Globus pallidus (tissue), 1 donor: ENCODE results near the gene CDRT4.
"Not testable (repeated sequence)": the region's sequence is repeated elsewhere in the genome, so short reads cannot be mapped to it uniquely, and the experiment has no call there.

Source experiments
- DNase-seq: peaks from one replicate; pipeline ENCODE4 v3.0.0-alpha.2; 2015; ENCODE audit warnings: low spot score

Gene CDRT4

DNA sequence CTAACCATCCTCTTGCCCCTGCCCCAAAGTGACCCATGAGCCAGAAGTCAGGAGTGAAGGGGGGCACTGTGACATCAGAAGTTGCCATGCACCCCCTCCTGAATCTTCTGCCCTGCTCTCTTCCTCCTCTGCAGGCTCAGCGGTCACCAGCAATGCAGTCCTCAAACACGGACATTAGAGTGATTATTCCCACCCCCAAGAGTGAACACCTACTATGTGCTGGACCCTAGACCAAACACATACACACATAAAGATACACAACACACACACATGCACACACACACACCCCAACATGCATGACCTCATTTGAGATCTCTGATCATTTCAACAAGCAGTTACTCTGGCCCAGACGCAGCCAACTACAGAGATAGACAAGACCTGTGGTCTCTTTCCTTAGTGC is at the start of gene CDRT4:
TSS of gene CDRT4 (minus strand) at position 30 of the 400 bp plus-strand sequence. CDS start 27,383 bp downstream, outside the sequence.
- no peak for DNase-seq

DNA sequence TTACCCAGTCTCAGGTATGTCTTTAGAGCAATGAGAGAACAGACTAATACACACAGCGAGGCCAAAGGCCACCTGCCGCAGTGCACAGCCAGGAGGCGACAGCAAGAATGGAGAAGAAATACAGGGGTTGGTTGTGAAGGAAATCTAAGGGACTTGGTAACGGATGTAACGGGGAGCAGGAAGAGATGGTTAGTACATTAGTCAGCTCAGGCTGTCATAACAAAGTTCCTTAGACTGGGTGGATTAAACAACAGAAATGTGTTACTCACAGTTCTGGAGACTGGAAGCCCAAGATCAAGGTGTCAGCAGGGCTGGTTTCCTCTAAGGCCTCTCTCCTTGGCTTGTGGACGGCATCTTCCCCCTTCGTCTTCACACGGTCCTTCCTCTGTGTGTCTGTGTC is 48.7 kb upstream of the CDRT4 start:
- DNase-seq: no peak

DNA sequence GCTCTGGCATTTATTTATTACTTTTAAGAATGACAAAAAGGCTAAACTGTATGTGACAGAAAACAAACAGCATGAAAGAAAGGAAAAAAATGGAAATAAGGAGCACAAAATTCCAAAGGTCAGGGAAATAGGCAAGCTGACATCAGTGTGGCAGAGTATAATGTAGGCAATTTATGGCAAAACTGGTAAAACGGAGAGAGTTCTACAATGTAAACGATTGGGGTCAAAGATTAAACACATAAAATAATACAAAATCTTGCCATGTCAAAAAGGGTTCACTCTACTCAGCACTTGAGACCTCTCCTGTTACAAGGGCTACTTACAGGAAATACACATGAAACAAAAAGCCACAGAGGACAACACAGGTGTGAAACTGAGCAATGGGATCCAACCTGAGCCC is 47.0 kb upstream of the CDRT4 start:
- no peak for DNase-seq

DNA sequence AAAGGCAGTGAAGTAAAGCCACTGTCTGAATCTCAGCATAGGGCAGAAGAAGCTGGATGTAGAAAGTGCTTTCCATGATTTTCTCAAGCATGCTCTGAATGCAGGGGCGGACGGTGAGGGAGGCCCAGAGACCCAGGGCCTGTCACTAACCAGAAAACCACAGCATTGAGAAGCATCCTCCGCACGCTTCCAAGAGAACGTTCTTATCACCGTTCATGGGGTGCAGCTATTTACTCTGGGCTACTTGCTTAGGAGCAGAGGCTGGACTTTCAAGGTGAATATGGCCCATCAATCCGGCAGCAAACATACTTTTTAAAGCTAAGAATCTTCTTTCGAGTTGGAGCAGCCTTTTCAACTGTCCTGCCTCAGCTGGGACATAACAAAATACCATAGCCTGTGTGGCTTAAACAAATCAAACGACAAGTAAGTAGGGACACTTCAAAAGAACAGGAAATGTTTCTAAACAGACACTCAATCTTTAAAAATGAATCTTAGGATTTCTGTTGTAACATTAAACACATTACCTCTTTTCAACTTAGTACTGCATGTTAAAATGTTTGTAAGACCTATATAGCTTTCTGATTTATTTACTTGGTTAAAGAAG is 46.5 kb upstream of the CDRT4 start:
- no peak for DNase-seq

DNA sequence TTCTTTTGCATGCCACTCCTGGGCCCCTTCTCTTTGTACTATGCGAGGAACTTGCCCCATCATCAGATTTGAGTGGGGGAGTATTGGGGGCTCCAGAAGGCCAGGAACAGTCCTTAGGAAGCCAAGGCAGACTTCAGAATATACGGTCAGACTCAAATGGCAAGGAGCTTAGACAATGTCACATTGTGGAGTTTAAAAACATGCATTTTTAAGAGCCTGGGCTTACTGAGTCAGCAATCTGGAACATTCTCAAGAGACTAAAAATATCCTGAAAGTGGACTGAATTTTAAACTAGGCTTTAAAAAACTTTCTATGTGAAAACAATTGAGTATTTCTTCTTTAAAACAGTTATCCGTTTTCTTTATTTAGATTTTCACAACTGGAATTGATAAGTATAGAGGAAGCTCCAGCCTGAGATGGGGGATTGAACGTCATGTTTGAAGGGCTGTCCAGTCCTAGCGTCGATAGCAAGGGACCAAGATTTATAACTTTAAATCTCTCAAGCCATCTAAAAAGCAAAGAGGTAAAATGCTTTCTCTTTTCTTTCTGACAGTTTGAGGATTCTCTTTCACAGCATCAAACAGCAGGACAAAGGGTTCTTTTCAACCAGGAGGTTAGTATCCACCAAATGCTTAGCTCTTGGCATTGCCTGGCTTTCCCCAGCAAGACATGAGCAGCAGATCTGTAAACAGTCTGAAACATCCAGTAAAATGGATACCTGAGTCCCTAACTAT is 45.8 kb upstream of the CDRT4 start:
- DNase-seq: peak; percentile 86

DNA sequence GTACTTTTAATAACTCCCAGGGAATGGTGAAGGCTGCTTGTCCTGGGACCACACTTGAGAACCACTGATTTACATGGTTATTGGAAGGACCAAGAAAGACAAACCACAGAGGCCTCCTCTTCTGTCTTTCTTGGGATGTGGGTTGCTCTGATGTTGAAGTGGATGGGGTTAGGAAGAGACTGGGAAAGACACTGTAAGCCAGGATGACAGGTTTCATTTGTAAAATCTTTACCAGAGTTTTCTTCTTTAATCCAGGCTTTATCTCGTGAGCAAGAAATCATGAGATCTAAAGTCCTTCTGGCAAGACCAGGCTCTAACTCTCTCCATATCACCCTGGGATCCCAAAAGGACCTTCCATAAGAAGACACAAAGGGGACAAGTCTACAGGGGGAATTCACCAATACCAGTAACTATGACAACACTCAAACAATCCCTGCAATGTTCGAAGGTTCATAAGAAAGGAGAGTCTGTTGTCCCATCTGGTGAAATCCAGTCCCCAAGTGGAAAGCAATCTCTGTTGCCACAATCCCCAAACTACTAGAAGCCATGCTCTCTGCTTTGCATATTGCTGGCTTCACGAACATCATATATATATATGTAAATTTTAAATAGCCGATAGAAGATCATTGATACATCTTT is 44.8 kb upstream of the CDRT4 start:
- peak; percentile 29 for DNase-seq

DNA sequence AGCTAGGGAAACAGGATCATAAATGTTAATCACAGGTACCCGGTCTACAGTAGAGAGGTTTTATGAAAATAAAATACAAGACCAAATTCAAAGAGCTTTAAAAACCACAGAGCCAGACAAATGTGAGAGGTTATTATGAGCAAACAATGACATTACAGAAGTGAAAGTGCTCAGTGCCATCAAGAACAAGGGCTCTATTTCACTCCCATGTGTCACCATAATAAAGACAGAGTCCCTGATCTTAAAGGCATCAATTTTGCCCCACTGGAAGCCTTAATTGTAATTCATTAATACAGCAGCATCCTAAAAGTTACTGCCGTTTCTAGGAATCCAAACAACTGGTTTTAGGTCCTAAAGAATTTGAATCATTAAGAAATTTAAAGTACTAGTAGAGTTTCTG is 43.7 kb upstream of the CDRT4 start:
- DNase-seq: peak; percentile 68

DNA sequence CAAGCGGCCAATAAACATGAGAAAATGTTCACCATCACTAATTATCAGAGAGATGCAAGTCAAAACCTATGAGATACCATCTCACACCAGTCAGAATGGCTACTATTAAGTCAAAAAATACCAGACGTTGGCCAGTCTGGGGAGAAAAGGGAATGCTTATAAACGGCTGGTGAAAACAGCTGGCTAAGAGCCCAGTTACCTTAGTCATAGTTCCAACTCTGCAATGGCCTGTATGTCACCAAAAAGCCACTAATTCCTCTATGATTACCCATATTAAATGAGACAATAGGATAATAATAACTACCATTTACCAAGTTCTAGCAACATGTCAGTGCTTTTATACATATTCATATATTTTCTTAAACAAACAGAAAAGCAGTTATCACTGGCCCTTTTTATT is 42.9 kb upstream of the CDRT4 start:
- DNase-seq: no peak

DNA sequence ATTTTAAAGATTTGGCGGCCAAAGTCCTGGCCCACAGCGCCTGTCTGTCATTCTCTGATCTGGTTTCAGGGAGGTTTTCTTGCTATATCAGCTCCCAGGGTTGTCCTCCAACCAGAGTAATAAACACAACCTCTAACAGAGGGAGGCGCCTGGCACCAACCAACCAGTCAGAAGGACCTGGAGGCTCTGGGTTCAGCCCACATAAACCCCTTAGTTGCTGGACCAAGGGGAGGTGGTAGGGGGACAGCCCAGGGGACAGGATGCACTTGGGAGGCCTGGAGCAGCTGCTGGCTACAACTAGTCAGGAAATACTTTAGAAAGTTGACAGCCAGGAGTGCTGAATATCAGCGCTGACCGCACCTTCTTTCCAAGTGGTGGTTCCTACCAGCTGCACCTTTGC is 41.7 kb upstream of the CDRT4 start:
- DNase-seq: no peak

DNA sequence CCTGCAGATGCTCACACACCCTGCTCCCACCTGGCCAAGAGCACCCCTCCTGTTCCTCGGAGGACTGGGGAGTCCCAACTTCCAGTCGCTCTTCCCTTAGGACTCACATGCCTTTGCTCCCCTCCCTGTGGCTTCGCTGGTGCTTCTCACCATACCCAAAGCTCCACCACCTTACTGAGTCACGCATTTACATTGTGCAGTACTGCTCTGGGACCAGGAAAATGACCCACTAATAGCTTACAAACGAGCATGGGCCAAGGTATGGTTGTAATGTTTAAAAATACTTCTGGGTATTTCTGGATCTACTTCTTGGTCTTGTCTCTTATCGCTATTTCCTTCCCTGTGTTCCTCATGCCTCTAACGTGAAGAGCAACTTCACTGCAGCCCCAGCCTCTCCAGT is 41.0 kb upstream of the CDRT4 start:
- DNase-seq: no peak

DNA sequence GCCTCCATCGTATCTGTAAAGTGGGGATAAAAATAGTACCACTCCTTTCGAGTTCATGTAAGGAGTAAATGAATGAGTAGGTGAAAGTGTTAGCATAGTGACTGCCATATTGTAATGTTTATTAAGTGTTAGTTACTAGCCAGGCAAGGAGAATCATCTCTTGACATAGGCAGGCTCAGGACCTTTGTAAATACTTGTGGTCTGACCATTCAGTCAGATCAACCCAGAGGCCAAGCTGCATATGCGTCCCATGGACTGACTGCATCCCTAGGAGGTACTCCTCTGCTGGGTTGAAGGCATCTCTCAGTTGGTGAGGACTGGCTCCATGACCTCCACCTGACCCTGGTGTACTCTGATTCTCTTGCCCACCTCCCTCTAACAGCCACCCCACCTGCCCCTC is 40.5 kb upstream of the CDRT4 start:
- DNase-seq: no peak

DNA sequence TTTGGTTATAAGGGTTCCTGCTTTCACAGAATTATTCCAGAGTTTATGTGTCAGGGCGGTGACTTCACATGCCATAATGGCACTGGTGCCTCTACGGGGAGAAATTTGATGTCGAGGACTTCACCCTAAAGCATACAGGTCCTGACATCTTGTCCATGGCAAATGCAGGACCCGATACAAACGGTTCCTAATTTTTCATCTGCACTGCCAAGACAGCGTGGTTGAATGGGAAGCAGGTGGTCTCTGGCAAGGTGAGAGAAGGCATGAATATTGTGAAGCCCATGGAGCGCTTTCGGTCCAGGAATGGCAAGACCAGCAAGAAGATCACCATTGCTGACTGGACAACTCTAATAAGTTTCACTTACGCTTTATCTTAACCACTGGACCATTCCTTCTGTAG is 39.6 kb upstream of the CDRT4 start:
- DNase-seq: no peak

DNA sequence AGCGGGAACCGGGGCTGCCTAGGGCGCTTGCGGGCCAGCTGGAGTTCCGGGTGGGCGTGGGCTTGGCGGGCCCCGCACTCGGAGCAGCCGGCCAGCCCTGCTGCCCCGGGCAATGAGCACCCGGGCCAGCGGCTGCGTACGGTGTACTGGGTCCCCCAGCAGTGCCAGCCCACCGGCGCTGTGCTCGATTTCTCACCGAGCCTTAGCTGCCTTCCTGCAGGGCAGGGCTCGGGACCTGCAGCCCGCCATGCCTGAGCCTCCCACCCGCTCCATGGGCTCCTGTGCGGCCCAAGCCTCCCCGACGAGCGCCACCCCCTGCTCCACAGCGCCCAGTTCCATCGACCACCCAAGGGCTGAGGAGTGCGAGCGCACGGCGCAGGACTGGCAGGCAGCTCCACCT is 38.3 kb upstream of the CDRT4 start:
- DNase-seq: not testable (repeated sequence)

DNA sequence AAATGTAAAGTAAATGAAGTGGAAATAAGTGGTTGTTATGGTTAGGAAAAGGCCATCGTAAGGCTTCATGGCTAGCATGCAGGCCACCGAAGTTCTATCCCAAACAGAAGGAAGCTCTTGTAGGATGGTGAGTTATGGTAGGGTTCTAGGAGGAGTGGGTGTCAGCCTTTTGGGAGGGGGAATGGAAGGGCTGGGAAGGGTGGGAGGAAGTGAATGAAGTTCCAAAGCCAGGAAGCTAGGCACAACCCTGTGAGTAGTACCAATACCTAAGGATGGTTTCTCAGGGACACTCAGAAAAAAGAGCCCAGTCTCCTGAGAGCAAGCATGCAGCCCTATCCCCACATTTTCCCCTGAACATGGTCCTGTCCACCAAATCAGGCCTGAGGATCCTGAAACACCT is 36.3 kb upstream of the CDRT4 start:
- no peak for DNase-seq

DNA sequence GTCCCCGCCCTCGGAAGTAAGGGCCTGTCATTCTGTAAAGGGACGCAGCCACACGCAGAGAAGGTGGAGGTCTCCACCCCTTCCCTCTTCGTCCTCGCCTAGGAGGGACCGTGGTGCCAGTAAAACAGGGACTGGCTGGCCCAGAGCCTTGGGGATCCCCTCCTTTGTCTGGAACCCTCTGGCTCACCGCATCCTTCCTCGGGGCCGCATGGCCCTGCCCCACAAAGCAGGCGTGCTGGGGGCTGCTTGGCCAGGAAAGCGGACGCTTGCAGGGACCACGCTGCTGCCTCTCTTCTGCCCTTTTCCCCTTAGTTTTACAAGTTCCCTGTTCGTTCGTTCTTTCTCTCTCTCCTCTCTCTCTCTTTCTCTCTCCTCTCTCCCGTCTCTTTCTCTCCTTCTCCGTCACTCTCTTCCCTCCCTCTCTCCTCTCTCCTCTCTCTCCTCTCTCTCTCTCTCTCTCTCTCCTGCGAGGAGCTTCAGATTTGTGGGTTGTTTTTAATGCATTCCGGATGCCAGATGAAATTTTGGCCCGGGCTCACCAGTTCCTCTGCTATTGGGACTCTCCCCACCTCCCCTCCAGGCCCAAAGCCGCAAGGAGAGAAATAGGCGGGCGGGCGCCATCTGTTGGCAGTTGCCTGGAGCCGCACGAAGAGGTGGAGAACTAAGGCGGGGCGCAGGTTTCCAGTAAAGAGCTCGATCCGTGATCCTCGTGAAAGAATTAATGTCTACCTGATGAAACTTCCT is 35.1 kb upstream of the CDRT4 start:
- DNase-seq: peak; percentile 86

DNA sequence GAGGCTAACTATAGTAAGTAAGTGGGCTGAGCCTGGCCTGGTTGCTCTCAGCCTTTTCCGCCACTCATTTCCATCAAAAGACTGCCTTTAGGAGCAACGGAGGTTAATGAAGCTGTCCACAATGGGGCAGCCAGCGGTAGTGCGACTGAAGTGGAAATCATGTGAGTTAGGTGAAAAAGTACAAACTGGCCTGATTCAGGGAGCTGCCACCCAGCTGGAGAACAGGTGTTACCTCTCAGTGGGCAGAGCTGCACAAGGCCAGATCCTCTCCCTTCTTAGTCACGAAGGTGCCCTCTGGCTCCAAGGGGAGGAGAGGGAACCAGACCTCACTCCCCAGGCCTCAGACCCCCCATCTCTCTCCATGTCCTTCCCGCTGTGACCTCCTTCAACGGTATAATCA is 34.4 kb upstream of the CDRT4 start:
- no peak for DNase-seq

DNA sequence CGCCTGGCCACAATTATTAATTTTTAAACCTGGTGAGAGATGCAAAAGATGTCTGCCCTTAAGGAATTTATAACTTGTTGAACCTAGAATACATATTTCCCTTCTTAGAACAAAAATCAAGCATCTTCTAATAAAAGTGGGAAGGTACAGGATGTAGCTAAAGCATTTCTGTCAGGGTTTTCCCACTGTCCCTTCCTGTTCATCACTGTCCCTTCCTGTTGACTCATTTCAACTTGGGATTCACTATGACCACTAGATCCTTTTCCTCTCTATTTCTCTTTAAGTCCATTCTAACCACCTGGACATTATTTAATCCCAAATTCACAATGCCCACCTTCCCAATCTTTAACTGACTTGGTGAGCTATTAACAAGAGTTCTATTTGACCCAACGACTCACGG is 33.9 kb upstream of the CDRT4 start:
- DNase-seq: no peak

DNA sequence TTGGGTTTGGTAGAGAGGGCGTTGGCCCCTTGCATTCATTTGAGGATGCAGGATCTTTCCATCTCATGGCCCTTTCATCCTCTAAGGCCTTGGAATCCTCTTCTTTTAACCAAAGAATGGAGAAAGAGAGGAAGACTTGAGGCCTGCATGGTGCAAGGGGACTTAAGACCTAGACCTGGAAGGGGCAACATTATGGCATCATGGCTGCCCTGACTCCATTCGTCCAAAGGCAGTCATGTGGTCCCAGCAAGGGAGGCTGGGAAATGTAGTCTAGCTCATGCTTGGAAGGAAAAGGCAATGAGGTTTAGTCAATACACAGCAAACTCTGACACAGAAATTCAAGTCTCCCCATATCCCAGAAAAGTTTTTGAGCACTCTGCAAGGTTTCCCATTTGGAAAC is 30.7 kb upstream of the CDRT4 start:
- no peak for DNase-seq

DNA sequence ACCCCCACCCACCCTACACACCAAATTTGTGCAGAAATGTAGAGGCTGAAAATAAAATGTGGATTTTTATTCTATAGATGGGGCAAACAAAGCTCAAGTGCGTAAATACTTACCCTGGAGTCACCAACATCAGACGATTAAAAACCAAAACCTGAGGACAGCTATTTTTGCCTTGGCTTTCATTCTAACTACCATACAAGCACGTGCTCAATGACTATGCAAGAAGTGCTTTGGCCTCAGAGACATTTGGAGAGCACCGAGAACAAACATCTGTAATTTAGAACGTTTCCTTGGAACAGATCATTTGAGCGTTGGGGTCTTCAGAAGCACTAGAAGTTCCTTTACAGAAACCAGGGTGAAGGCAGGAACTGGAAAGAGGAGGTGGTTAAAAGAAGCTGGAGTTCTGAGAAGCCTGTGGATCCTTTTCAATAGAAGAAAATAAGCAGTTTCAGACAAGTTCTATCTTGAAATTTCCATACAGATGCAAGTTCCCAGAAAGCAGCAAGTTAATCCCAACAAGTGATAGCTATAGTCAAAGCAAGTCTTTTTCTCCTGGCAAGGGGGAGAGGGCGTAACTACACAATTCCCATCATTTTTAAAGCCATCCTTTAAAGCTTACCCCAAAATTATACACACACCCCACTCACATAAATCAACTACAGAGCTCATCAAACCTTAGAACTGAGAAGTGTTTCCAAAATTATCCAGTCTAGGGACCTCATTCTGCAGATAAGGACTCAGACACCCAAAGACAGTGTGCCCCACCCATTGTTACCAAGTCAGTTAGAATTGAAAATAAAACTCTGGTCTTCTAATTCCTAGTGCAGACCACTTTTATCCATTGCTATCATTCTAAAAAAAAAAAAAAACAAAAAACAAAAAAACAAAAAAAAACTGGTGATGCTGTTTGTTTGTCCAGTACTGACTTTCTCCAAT is 29.6 kb upstream of the CDRT4 start:
- no peak for DNase-seq

DNA sequence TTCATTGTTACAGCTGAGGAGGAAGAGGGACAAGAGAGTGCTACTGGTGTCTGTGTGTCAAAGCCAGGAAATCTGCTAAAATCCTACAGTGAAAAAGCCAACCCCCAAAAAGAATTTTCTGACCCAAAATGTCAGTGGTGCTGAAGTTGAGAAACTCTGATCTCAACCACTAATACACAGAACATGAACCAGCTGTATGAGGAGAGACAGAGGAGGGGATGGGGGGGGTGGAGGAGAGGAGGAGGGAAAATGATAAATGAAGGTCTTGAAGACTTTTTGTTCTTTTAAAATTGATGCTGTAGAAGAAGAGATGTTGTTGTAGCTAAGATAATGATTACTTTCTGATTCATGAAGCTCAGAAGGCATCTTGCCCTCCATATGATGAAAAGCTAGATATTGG is 27.4 kb upstream of the CDRT4 start:
- no peak for DNase-seq

DNA sequence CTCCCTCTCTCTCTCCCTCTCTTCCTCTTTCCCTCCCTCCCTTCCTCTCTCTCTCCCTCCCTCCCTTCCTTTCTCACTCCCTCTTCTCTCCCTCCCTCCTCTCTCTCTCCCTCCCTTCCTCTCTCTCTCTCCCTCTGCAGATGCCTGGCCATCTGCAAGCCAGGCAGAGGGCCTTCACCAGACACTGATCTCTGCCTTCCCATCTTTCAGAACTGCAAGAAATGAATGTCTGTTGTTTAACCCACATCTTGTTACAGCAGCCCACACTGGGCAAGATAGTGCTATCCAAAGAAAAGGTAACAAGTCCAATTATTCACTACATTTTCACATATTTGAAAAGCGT is 26.2 kb upstream of the CDRT4 start:
- peak; percentile 53 for DNase-seq
